Measurements from ENCODE around the gene ARMH4.

The ARMH4 gene

GRCh38 chr14:58152014-58152857, at the start of gene ARMH4:
Gene ARMH4, minus strand, starts transcription at chr14:58152213. Its CDS starts 12,855 bp downstream, at chr14:58139358.
- peak; percentile 65 for DNase-seq

- peak; percentile 33 for DNase-seq
These were observed 48.8 kb upstream of the ARMH4 start for GRCh38 chr14:58200846-58201245.

GRCh38 chr14:58200480-58200841, 48.4 kb upstream of the ARMH4 start:
- no peak for DNase-seq

- DNase-seq = peak; percentile 81
These were observed 47.9 kb upstream of the ARMH4 start, which contains the start of gene ACTR10 for GRCh38 chr14:58199726-58200479. Gene ACTR10, plus strand, starts transcription at chr14:58200149. Its CDS starts 69 bp downstream, at chr14:58200218.

- no peak for DNase-seq
These were observed 46.1 kb upstream of the ARMH4 start for GRCh38 chr14:58198086-58198485.

GRCh38 chr14:58196198-58196597, 44.2 kb upstream of the ARMH4 start:
- no peak for DNase-seq

GRCh38 chr14:58193542-58193941, 41.5 kb upstream of the ARMH4 start:
- no peak for DNase-seq

- no peak for DNase-seq
These were observed 40.0 kb upstream of the ARMH4 start for GRCh38 chr14:58191763-58192601.

- DNase-seq = no peak
These were observed 37.2 kb upstream of the ARMH4 start for GRCh38 chr14:58189176-58189575.

- DNase-seq = peak; percentile 88
These were observed 25.1 kb upstream of the ARMH4 start for GRCh38 chr14:58177125-58177524.

GRCh38 chr14:58171090-58171489, 19.1 kb upstream of the ARMH4 start:
- peak; percentile 64 for DNase-seq

- DNase-seq = no peak
These were observed 15.9 kb upstream of the ARMH4 start for GRCh38 chr14:58167891-58168290.

- no peak for DNase-seq
These were observed 15.0 kb upstream of the ARMH4 start for GRCh38 chr14:58167057-58167456.

GRCh38 chr14:58166005-58166983, 14.3 kb upstream of the ARMH4 start:
- DNase-seq = peak; percentile 46

GRCh38 chr14:58160561-58160960, 8.5 kb upstream of the ARMH4 start:
- no peak for DNase-seq

- DNase-seq = no peak
These were observed 640 bp downstream of the ARMH4 start for GRCh38 chr14:58151133-58152013.

- DNase-seq = no peak
These were observed 1.7 kb downstream of the ARMH4 start for GRCh38 chr14:58150243-58150805.

GRCh38 chr14:58149196-58149595, 2.8 kb downstream of the ARMH4 start:
- DNase-seq = no peak

GRCh38 chr14:58146399-58146798, 5.6 kb downstream of the ARMH4 start:
- DNase-seq = no peak

GRCh38 chr14:58145936-58146335, 6.1 kb downstream of the ARMH4 start:
- DNase-seq = no peak
